ENCODE data around the gene PIP4P1.

The PIP4P1 gene

DNA sequence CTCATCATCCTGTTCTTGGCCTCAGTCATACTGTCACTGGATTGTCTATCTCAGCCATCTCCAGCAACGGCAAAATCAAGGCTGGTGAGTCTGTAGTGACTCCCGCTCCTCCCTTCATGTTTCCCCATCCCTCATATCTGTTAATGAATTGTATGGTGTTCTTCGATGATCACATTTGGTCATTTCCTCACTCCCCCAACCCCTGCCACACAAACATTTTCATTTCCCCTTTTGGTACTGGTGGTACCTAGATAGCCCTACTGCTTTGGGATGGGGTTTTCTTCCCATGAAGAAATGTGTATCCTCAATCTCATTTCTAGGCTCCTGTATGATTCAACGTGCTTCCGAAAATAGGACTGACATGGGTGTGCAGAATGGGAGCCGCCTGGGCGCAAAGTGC lies 22.6 kb downstream of the PIP4P1 start:
- FAIRE-seq (no peak), DNase-seq (ENCODE audit: low spot score) (no peak)

DNA sequence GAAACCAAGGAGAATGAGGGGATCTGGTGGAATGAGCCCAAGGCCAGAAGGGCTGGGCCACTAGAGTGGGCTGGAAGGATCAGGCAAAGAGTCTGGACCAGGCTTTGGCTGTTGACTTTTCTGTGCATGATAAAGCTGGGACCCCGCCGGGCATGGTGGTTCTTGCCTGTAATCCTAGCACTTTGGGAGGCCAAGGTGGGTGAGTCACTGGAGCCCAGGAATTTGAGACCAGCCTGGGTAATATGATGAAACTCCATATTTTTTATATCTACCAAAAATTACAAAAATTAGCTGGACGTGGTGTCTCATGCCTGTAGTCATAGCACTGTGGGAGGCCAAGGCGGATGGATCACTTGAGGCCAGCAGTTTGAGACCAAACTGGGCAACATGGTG lies 24.9 kb downstream of the PIP4P1 start:
- no peak for DNase-seq (ENCODE audit: low spot score)
- FAIRE-seq, result no peak

DNA sequence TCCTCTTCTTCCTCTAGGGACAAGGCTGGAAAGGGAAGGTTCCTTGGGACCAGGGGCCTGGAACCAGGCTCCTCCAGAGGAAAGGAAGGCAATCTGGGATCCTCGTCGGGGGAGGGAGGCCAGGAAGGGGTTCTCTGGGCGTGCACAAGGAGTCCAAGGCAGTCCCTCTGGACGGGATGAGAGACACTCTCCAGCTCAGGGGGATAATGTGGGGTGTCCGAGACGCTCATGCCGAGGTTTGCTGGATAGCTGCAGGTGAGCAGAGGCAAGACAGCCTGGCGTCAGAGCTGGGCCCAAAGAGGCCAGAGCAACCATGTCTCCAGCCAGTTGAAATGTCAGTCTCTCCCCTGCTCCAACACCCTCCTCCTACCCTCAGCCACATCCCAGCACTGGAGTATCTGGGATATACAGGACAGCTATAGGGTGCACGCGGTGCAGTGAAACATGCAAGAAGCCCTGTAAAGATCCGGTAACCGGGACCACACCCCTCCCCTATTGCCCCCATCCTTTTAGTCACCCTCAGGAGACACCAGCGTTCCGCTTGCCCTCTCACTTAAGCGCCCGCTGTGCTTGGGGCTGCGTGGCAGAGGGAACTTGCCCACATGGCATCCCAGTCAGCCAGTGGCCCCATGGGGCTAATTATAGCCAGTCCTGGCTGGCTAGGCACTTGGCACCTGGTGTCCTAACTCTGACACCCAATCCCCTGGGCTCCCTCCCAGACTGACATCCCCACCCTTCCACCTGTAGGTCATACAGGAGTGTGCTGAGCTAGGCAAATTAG lies 25.5 kb downstream of the PIP4P1 start, which contains the start of gene KLHL33:
TSS of gene KLHL33 (minus strand) at position 585 of the 781 bp plus-strand sequence. CDS start at position 230, 355 bp downstream.
- DNase-seq (ENCODE audit: low spot score), result no peak

DNA sequence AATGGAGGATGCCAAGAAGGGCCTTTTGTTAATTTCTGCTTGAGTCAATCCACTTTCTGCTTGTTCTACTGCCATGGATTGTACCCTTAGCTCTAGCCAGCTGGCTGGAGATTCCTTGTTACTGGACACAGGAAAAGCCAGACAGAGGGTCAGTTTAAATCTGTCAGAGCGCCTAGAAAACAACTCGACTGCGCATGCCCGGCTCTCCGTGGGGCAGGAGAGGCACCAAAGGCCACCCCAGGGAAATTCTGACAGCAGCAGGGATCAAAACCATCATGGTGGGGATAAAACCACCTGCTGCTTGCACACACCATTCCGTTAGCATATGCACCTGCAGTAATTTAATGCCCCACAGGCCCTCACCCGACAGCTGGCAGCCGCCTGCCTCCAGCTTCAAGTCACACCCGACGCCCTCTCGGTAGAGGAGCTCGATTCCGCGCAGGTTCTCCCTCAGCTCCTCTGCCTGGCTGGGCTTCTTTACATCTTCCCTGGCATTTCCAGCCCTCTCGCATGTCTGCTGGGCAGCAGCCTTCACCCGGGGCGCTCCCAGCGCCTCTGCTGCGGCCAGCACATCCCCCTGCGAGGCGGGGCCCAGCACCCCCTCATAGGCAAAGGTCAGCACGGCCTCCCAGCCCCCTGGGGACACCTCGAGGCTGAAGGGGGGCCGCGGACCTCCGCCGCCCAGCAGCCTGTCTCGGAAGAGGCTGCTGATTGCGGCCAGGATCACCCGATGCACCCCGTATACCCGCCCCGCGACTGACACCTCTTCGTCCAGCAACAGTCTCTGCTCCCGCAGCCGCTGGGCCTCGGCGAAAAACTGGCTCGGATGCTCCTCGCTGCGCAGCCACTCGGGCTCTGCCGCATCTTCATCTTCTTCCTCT lies 26.3 kb downstream of the PIP4P1 start:
- FAIRE-seq (no peak), DNase-seq (ENCODE audit: low spot score) (no peak)

More for the DNA sequence above, 25.5 kb downstream of the PIP4P1 start, which contains the start of gene KLHL33:
- no peak for FAIRE-seq

DNA sequence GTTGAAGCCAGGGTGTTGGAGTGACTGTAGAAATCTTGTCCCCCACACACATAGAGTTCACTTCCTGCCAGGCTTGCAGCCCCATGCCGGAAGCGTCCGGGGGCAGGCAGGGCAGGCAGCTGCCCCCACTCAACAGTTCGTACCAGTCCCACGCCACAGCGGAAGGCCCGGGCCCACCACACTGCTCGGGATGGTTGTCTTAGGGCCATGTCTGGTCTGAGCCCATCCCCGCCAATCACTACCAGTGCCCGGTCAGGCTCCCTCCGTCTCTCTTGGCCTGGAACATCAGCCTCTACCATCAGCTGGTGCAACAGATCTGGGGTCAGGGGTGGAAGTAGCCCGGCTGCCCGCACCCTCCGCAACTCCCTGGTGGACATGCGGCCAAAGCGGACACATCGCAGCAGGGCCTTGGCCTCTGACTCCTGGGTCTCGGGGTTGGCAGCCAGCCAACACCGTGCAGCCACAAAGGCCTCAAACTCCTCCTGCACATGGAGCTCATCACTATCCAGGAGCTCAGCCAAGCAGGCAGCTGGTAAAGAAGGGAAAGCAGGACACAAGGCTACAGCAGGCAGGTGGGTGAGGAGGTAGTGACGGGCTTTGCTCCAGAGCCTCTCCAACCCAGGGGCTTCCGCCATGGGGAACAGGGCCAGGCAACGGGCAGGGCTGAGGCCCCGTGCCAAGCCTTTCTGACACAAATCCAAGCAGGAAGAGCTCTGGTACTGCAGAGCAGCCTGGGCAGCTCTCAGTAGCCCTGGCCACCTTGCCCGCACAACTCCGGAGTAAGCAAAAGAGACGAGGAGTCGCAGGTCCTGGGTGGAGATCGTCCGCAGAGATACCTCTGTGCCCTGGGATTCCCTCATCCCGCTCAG lies 31.2 kb downstream of the PIP4P1 start:
- FAIRE-seq (no peak), DNase-seq (ENCODE audit: low spot score) (no peak)

DNA sequence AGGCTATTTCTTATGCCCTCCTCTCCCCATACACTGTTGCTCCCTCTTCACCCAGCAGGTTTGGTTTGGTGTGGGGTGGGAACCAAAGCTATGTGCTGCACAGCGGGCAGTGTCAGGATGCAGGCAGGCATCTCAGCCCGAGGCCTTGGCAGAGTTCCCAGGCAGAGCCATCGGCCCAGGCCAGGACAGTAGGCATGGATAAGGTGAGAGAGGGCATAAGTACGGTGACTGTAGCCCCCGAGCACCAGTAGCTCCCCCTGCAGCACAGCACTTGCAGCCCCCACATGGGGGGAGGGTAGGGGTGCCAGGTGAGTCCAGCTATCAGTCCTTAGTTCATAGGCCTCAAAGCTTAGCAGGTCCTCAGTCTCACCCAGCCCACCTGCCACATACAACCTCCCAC lies 32.4 kb downstream of the PIP4P1 start:
- DNase-seq (ENCODE audit: low spot score) (no peak), FAIRE-seq (no peak)

DNA sequence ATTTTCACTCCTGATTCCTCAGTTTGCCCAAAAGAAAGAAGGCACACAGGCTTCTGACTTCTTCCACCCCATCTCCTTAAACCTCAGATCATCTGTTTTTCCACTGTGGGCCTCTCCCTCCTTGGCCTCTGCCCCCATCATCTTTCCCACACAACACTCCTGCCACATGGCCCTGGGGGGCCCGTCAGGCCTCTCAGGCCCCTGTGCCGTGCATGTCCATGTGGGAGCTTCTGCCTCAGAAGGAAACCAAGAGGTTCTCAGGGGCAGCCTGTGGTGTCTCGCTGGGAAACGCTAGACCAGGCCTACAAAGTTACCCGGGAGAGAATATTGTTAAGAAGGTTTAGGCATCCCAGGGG lies 33.2 kb downstream of the PIP4P1 start:
- DNase-seq (ENCODE audit: low spot score), result no peak
- FAIRE-seq, result no peak

DNA sequence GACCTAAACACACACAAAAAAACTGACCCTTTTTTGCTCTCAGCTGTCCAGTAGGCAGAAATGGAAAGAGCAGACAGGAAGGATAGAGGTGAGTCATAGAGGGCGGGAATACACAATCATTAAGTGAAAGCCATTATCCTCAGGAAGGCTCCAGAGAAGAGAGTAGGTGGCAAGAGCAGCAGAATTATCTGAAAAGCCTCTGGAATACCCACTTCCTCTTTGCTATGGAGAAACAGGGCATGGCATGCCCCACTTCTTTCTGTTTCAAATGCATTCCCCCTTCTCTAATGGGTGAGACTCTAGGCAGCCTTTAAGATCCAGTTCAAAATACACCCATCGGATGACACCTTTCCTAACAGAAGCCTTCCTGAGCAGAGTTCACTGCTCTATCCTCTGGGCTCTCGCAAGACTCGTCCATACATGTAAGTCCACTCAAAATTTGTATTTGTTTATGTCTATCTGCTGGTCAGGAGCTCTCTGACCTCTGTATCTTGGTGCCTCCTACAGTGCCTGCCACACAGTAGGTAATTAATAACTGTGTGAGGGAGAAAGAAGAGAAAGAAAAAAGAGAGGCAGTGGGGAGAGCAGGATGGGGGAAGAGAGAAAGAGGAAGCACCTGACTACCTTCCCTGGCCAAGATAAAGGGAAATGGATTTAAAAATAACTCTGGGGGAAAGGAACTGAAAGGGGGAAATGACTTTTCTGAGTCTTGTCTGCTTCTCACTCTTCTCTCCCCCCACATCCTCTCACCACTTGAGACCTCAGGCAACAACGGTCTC lies 33.8 kb downstream of the PIP4P1 start:
- FAIRE-seq (peak; percentile 58), DNase-seq (ENCODE audit: low spot score) (peak; percentile 40)

DNA sequence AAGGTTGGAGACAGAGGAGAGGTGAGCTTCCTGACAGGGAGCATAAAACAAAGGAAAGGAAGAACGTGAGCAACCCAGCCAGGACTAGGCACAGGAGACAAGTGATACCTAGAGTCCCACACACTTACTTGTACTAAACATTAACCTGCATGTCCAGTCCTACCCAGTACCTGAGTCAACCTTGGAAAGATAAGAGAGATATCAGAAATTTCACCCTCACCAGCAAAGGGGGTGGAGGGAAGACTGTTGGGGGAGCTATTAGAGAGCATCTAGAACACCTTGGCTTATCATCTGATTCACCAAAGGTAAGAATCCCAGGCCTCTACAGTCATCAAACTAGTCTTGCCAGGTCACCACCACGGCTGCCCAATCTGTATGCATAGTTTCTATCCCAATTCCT lies 36.4 kb downstream of the PIP4P1 start:
- FAIRE-seq, result no peak
- no peak for DNase-seq (ENCODE audit: low spot score)

DNA sequence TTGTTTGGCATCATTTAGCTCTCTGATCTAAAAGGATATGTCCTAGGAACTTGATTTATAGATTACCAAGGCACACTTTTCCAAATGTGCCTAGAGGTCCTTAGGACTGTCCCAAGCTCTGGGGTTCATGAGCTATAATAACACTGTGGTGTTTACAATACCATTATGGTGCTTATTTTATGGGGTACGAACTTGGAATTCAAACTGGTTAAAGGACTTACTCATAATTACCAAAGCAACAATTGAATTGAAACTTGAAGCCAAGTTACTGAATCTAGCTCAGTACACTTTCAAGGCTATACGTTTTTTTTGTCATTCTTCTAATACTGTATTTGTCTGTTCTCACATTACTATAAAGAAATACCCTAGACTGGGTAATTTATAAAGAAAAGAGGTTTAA lies 38.3 kb downstream of the PIP4P1 start:
- no peak for DNase-seq (ENCODE audit: low spot score)
- FAIRE-seq, result no peak

DNA sequence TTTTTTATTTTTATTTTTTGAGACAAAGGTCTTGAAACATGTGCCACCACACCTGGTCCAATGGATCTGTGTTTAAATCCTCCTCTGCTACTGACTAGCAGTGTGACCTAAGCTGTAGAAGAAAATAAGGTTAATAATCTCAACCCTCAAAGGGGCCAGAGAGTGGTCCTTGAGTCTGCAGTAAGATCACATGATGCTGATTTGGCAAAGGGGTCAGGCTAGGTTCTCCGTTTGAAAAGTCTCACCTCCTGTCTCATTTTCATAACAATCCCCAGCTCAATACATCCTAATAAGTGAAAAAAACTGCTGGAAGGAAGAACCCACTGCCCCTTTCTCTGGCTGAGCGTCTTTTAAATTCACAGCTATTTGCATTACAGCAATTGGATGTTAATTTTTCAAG lies 40.0 kb downstream of the PIP4P1 start:
- FAIRE-seq, result no peak
- no peak for DNase-seq (ENCODE audit: low spot score)

DNA sequence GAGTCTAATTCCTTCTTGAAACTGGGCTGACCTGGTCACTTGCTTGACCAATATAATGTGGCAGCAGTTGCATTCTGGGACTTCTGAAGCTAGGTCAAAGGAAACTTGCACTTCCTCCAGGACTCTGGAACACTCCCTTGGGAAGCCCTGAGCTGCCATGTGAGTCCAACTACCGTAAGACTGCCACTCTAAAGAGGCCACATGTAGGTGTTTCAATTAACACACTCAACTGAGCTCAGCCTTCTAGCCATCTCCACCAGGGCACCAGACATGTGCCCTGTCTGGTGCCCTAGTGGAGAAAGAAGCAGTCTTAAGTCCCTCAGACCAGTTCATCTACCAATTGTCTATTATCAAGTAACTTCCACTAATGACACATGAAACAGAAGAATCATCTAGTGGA lies 41.8 kb downstream of the PIP4P1 start:
- DNase-seq (ENCODE audit: low spot score) (no peak), FAIRE-seq (no peak)

DNA sequence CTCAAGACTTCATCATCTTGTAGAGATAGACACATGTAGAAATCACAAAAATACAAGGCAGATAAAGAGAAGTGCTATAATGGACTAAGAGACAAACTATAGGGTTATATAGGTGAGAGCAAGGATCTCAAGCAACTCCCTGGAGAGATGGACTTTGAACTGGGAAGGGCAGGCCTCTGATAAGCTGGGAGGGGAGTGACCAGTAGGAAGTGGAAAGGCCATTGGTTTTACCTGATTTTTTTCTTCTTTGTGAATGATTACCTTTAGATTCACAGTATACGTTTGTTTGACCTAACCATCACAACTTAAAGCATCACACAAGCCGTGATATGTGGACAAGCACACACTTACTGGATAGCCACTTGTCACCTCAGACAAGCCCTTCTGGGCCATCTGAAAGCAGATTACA lies 42.7 kb downstream of the PIP4P1 start:
- FAIRE-seq (no peak), DNase-seq (ENCODE audit: low spot score) (no peak)

DNA sequence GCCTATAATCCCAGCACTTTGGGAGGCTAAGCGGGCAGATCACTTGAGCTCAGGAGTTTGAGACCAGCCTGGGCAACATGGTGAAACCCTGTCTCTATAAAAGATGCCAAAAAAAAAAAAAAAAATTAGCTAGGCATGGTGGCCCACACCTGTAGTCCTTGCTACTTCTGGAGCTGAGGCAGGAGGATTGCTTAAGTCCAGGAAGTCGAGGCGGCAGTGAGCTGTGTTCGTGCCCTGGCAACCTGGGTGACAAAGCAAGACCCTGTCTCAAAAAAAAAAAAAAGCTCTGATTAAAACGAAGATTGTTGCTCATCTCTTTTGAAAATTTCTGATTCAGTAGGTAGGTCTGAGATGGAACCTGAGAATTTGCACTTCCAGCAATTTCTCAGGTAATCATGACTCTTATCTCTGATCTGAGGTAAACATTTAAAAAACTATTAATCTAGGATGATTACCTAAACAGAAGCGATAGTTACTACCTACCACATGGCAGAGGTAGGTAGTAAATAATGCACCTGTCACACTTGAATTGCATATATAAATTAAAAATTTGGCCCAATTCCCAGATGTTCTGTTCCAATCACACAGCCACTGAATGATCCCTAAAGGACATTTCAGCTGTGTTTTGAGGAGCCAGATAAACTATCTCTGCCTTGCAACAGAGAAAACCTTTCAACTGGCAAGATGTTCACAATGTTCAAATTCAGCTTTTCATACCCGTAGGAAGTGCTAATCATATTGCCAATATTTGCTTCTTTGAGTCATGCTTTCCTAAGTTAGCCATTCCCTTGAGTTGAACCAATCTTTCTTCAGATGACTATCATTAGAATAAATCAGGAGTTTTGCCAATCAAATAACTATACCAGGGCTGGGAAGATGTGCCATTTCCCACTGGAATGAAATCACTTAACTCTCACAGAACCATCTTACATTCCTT lies 43.7 kb downstream of the PIP4P1 start:
- FAIRE-seq (no peak), DNase-seq (ENCODE audit: low spot score) (no peak)

DNA sequence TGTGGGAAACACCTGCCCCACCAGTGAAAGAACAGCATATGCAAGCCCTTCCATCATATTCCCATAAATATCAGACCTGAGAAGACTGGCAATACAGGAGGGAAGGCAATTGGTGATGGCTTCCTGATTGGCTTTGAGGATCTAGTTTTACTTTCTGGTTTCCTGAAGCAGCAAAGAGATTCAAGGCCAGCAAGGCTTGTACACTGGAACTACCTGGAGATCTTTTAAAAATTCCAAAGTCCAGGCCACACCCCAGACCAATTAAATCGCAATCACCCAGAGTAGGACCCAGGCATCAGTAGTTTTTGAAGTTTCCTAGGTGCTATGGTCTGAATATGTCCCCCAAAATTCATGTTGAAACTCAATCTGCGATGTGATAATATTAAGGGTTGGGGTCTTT lies 45.0 kb downstream of the PIP4P1 start:
- no peak for DNase-seq (ENCODE audit: low spot score)
- FAIRE-seq, result no peak

DNA sequence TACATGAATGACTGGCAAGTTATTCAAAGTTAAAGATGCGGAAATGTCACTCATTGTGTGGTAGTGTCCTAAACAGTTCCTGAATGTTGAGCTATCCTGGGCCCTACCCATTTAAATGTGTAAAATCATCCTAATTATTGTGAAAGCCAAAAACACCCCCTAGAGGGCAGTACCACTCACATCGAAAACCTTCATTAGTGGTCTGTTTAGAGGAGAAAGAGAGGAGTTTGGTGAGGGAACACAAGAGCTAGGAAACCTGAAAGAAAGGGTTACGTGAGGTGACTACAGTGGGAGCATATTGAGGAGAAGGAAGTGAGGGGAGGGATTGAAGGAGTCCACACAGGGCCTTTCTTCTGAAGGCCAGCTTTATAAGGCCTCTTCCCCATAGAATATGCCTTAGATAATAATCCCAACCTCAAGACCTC lies 45.4 kb downstream of the PIP4P1 start:
- no peak for FAIRE-seq
- no peak for DNase-seq (ENCODE audit: low spot score)

DNA sequence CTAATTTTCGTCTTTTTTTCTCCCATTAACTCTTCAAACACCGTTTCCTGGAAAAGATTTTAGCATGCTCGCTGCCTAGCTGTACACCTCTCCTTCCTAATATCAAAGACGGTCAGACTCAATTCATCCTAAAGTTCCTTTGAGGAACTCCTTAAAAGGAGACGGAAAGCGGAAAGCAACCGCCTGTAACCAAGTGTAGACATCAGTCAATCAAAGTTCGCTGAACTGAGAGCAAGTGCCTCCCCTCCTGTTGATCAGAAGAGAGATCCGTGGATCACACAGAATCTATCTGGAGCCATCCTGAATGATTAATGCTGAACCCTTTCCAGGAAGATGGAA lies 47.5 kb downstream of the PIP4P1 start:
- no peak for FAIRE-seq
- no peak for DNase-seq (ENCODE audit: low spot score)

DNA sequence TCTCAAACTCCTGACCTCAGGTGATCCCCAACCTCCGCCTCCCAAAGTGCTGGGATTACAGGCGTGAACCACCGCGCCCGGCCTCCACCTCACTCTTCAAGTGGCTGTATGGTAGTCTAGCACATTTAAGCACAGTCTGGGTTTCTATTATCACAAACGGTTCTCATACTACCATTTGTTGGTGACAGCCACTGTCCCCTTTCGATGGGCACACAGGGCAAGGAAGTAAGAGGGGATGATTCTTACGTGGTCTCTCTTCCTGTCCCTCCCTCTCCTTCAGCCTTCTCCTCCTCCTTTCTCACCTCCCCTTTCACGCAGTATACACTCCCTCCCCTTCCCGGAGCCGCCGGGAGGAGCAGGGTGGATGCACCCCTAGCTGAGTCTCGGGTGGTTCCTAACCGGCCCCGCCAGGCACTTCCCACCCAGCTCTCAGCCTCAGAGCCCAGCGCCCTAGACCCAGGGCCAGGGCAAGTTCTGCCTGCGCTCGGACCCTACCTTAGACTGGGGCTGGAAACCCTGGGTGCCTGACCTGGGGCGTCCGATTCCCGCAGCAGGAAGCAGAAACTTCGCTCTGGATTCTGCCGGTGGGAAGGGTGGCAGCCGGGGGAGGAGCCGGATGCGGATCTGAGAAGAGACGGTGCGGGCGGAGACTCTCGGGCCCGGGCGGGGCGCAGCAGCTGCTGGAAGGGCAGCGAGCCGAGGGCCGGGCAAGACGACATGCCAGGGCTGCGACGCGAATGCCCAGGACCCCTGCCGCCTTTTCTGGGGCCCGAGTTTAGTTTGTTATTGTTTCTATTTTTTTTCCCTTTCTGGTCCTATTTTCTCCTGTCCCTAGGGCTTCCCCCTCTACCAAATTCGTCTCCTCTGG lies 48.1 kb downstream of the PIP4P1 start, which contains the start of gene TEP1:
TSS of gene TEP1 (minus strand) at position 626 of the 868 bp plus-strand sequence. CDS start 5,062 bp downstream, outside the sequence.
- FAIRE-seq (no peak), DNase-seq (ENCODE audit: low spot score) (peak; percentile 52)

DNA sequence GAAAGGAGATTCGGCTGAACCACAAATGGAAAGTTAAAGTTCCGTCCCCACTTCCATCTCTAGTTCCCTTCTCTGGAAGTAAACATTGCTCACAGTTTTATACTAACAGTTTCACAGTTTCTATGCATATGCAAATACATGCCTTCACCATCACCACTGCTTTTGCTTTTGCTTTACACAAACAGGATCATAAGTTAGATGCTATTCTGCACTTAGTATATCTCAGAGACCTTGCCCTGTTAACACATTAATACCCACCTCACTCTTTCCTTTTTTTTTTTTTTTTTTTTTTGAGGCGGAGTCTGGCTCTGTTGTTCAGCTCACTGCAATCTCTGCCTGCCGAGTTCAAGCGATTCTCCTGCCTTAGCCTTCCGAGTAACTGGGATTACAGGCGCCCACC lies 48.8 kb downstream of the PIP4P1 start:
- FAIRE-seq (no peak), DNase-seq (ENCODE audit: low spot score) (no peak)

Measured in RCC 7860 (cell line).